Breast epithelium (tissue), 3 donors: Measurements from ENCODE around the gene TEX36.

Source experiments
- POLR2A ChIP-seq: fragments of 450-650 bp; IDR thresholded peaks from one replicate; pipeline ENCODE4 v1.6.1; 2016; ENCODE audit warnings: antibody characterized with exemption, mild to moderate bottlenecking, moderate library complexity
- POLR2AphosphoS5 ChIP-seq, 3 donors: sonication (generic); formaldehyde crosslinking; IDR thresholded peaks; one replicate each; pipeline ENCODE4 v1.6.1; 2017; ENCODE audit warnings: antibody characterized with exemption in 3 of 3
- TF ChIP-seq, protein P1 (sequence below), 3 donors: fragments of 450-650 bp; IDR thresholded peaks; one replicate each; pipeline ENCODE4 v1.5.1; 2016 to 2017; ENCODE audit warnings: antibody characterized with exemption in 3 of 3, mild to moderate bottlenecking in 3 of 3, moderate library complexity in 3 of 3

DNA sequence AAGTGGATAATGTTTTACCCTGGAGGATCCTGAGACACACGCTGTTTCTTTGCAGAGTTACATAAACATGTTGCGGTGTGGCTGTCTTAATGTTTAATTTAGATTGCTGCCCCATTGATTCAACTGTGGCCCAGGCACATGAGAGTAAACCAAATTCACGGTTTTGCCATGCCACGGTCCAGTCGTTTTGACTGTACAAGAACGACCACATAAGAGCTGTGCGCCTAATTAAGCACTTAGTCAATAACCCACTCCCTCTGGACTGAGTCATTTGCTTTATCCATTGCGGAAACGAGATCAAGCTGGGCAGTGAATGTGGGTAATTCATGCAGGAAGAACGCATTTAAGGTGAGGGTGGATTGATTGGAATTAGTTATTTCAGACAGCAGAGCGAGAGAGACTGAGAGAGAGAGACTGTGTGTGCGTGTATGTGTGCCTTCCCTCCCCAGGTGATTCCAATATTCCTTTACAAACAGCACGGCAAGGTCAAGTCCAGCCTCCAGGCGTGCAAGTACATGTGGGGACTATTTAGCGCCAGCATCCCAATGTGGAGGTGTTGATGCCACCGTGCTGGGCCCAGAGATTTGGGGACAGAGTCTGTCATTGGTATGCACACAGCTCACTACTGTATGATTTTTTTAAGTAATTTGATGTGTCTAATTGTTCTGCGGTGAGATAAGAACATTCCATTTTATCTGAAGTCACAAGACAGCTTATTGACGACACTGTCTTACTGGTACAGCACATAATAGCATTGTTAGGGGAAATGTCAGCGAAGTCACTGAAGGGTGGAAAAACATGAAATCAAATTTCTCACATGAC, 8.4 kb upstream of the TEX36 start:
- TF ChIP-seq, protein P1, sequence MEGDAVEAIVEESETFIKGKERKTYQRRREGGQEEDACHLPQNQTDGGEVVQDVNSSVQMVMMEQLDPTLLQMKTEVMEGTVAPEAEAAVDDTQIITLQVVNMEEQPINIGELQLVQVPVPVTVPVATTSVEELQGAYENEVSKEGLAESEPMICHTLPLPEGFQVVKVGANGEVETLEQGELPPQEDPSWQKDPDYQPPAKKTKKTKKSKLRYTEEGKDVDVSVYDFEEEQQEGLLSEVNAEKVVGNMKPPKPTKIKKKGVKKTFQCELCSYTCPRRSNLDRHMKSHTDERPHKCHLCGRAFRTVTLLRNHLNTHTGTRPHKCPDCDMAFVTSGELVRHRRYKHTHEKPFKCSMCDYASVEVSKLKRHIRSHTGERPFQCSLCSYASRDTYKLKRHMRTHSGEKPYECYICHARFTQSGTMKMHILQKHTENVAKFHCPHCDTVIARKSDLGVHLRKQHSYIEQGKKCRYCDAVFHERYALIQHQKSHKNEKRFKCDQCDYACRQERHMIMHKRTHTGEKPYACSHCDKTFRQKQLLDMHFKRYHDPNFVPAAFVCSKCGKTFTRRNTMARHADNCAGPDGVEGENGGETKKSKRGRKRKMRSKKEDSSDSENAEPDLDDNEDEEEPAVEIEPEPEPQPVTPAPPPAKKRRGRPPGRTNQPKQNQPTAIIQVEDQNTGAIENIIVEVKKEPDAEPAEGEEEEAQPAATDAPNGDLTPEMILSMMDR (IDR thresholded peaks at IDR 0.05), result no peak
- TF ChIP-seq POLR2A (no peak), POLR2AphosphoS5 (IDR thresholded peaks at IDR 0.05) (no peak)
